GM12873 (cell line): ENCODE measurements around the gene HAUS7.
A peak's percentile ranks its signal among the peaks of the same experiment; 100 is the strongest.

Experiments
- CTCF ChIP-seq: IDR thresholded peaks from 2 replicates; pipeline ENCODE4 v1.5.1; 2012; ENCODE audit warnings: low read depth, mild to moderate bottlenecking, moderate library complexity, low read length, control low read depth; ENCODE audit not compliant: insufficient read depth; ENCODE audit errors: missing control alignments

HAUS7 gene

GRCh38 chrX:153401133-153401764, 69.1 kb downstream of the HAUS7 start, which contains the start of gene PNMA6E:
TSS of gene PNMA6E (minus strand) at chrX:153401350. CDS start at chrX:153398849, 2,501 bp downstream.
- no peak for TF ChIP-seq CTCF

- TF ChIP-seq CTCF, result peak; percentile 82
Observed at GRCh38 chrX:153400146-153401132, 69.9 kb downstream of the HAUS7 start.

GRCh38 chrX:153398275-153398960, 72.0 kb downstream of the HAUS7 start:
- TF ChIP-seq CTCF, result no peak
